Skeletal muscle tissue (tissue), 4 donors: ENCODE results near the gene SLC25A1. TPM values are rescaled to one million over a fixed set of nuclear protein-coding genes. Genes with fewer than 3 reads are reported as not detected.

Source experiments
- H3K27ac ChIP-seq: one replicate; pipeline ENCODE4 v1.7.0; 2013; ENCODE audit warnings: mild to moderate bottlenecking, low read depth, low read length, inconsistent platforms
- H3K27me3 ChIP-seq, 3 donors: one replicate each; pipeline ENCODE4 v1.7.0; 2013; ENCODE audit warnings: low read length in 3 of 3; ENCODE audit not compliant: control insufficient read depth in 3 of 3, insufficient read depth in 3 of 3
- H3K36me3 ChIP-seq, 3 donors: one replicate each; pipeline ENCODE4 v1.7.0; 2013; ENCODE audit warnings: low read length in 3 of 3; ENCODE audit not compliant: control insufficient read depth in 3 of 3, insufficient read depth in 3 of 3
- H3K4me1 ChIP-seq, 3 donors: one replicate each; pipeline ENCODE4 v1.7.0; 2013; ENCODE audit warnings: low read length in 3 of 3, mild to moderate bottlenecking in 3 of 3; ENCODE audit not compliant: control insufficient read depth in 3 of 3, insufficient read depth in 3 of 3
- H3K4me3 ChIP-seq, 3 donors: one replicate each; pipeline ENCODE4 v1.7.0; 2013; ENCODE audit warnings: low read length in 3 of 3
- H3K9ac ChIP-seq, 3 donors: one replicate each; pipeline ENCODE4 v1.7.0; 2013; ENCODE audit warnings: low read length in 3 of 3, mild to moderate bottlenecking in 3 of 3, moderate library complexity in 2 of 3, low read depth in 1 of 3
- H3K9me3 ChIP-seq, 3 donors: one replicate each; pipeline ENCODE4 v1.7.0; 2013; ENCODE audit warnings: low read length in 3 of 3; ENCODE audit not compliant: control insufficient read depth in 3 of 3
- total RNA-seq: library from RNA; depleted of rRNA; stranded (reverse); fragments of >200 nt; gene quantifications from one replicate; pipeline ENCODE4 v1.2.3, GENCODE V29; 2014
- donor health status: Osteomylitis.

SLC25A1 gene
- total RNA-seq, 1 donor from 2014 or later: 17.2 TPM

GRCh38 chr22:19126309-19127273, 51.9 kb downstream of the SLC25A1 start:
- H3K36me3 ChIP-seq: peaks cover 1 to 3% (median 1%) of the 10 kb centered on the region in 3 donors
- peaks cover 4 to 7% (median 5%) of the 10 kb centered on the region in 3 donors for H3K4me1 ChIP-seq
- no peak overlapping the region for H3K9ac ChIP-seq
- no peak overlapping the region for H3K4me3 ChIP-seq
- no peaks in the 10 kb centered on the region for H3K27me3 ChIP-seq
- H3K9me3 ChIP-seq: no peaks in the 10 kb centered on the region
- H3K27ac ChIP-seq: no peak overlapping the region

Other genes with a start within 250 kb of the SLC25A1 start
- 3.7 TPM for gene PRODH, start 242.4 kb downstream of the SLC25A1 start, total RNA-seq
- 41.8 TPM for gene DGCR2, start 56.3 kb downstream of the SLC25A1 start, total RNA-seq
- gene TSSK2, start 47.4 kb downstream of the SLC25A1 start, total RNA-seq: not detected
- 3.7 TPM for gene ESS2, start 34.1 kb downstream of the SLC25A1 start, total RNA-seq
- gene GSC2, start 28.4 kb downstream of the SLC25A1 start, total RNA-seq: not detected
- gene CLTCL1, start 113.0 kb upstream of the SLC25A1 start, total RNA-seq: 33.4 TPM